Measurements from ENCODE around the gene PSMA3.
"Not testable (repeated sequence)": the region's sequence is repeated elsewhere in the genome, so short reads cannot be mapped to it uniquely, and the experiment has no call there.

PSMA3 gene

DNA sequence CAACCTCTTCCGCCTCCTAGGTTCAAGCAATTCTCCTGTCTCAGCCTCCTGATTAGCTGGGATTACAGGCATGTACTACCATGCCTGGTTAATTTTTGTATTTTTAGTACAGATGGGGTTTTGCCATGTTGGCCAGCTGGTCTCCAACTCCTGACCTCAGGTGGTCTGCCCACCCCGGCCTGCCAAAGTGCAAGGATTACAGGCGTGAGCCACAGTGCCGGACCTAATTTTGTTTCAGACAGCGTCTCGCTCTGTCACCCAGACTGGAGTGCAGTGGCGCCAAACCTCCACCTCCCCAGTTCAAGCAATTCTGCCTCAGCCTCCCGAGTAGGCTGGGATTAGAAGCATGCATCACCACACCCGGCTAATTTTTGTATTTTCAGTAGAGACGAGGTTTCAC is 17.4 kb downstream of the PSMA3 start:
- H3K4me3 ChIP-seq (ENCODE audit: low read length), result not testable (repeated sequence)

DNA sequence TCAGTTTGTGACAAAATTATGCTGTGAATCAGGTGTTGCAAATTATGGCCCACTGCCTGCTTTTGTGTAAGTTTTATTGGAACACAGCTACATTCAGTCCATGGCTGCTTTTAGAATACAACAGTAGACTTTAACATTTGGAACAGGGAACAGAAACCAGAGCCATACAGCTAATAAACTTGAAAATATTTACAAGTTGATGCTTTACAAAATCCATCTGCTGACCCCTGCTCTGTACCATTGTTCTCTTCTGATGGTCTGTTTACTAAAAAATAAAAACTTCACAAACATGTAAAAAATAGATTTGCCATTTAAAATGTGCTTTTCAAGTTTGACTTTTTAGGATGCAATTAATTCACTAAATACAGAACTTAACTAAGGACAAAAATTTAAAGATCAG is 20.8 kb downstream of the PSMA3 start:
- DNase-seq (ENCODE audit: low read depth, low spot score), result no peak

More for the DNA sequence above, 17.4 kb downstream of the PSMA3 start:
- DNase-seq (ENCODE audit: low read depth, low spot score), result not testable (repeated sequence)

DNA sequence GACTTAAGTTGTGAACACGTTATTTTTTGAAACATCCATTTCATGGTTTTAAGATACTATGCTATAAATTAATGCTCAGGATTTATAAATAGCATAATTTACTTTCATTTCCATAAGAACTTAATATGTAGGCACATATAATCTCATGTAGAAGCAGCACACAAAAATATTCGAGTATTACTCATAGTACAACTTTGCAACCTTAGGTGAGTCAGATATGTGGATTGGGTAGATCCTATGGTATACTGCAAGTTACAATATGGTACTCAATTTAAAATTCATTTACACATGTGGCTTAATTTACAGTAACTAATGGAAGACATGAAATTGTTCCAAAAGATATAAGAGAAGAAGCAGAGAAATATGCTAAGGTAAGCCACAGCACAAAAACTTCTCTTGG is 26.0 kb downstream of the PSMA3 start:
- no peak for DNase-seq (ENCODE audit: low read depth, low spot score)
- H3K4me3 ChIP-seq (ENCODE audit: low read length), result no peak overlapping the region

More for the DNA sequence above, 20.8 kb downstream of the PSMA3 start:
- no peak overlapping the region for H3K4me3 ChIP-seq (ENCODE audit: low read length)

DNA sequence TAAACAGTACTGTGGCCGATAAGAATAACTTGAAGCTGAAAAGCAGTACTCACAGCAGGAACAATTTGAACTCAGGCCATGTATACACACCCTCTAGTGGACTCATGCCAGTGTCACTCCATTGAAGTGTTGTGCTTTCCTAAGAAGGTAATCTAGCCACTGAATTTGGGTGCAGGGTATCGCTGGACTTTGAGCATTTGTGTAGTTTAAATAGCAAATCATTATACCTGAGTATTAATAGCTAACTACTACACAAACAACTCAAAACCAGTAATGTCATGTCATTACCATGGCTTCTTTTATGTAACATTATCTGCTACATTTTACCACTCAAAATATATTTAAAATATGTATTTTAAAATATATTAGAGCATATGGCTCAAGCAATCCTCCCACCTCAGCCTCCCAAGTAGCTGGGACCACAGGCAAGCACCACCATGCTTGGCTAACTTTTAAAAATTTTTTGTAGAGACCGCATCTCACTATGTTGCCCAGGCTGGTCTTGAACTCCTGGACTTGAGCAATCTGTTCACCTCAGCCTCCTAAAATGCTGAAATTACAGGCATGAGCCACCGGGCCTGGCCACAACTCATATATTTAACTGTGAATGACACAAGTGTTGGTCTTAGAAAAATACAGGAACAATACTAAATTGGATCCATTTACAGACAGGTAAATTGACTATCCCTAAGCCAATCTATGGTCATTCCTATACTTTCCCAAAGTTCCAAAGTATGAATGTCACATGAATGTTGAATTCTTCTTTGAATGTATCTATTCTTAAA is 28.1 kb downstream of the PSMA3 start:
- DNase-seq (ENCODE audit: low read depth, low spot score), result peak; percentile 24
- no peak overlapping the region for H3K4me3 ChIP-seq (ENCODE audit: low read length)

DNA sequence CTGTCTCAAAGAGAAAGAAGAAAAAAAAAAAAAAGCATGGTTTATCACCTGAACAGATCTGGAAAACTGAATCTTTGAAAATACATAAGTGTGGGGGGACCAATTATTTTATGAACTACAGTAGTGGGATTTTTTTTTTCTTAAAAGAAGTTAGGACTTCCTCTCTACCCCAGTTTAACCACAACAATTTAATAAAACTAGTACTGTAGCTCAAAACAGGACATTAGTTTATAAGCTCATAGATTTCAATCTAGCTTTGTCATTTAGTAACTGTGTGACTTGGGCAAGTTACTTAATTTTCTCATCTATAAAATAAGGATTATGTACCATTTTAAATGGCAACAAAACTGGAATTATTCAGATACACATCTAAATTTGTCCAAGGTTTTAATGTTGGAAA is 30.2 kb downstream of the PSMA3 start:
- DNase-seq (ENCODE audit: low read depth, low spot score), result peak; percentile 31
- H3K4me3 ChIP-seq (ENCODE audit: low read length), result peak overlapping the region; percentile 18

DNA sequence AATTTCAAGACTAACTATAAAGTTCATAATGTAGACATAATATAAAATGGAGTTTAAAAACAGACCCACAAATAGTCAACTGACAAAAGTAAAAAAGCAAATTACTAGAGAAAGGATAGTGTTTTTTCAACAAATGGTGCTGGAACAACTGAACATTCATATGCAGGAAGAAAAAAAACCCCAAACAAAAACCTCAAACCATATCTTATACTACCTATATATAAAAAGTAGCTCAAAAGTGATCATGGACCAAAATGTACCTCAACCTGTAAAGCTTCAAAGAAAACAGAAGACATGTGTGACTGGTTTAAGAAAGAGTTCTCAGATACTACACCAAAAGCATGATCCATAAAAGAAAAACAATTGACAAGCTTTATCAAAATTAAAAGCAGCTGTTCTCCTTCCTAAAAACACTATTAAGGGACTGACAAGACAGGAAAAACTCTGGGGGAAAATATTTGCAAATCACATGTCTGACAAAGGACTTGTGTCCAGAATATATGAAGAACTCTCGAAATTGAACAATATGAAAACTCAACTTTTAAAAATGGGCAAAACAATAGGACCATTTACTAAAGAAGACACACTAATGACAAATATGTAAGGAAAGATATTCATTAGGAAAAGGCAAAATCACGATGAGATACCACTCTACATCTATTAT is 31.0 kb downstream of the PSMA3 start:
- DNase-seq (ENCODE audit: low read depth, low spot score), result peak; percentile 69
- H3K4me3 ChIP-seq (ENCODE audit: low read length), result peak overlapping the region; percentile 18

DNA sequence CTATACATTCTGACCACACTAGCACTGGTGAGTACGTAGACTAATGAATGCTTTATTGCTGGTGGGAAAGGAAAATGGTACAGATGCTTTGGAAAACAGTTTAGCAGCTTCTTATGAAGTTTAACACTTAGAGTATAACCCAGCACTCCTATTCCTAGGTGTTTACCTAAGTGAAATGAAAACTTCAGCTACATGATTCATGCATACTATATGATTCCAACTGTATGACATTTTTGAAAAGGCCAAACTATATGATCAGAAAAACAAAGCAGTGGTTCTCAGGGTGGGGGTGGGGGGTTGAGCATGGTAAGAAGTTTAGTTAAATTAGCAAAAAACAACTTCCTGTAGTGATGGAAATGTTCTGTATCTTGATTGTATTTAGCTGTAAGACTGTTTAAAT is 31.6 kb downstream of the PSMA3 start:
- H3K4me3 ChIP-seq (ENCODE audit: low read length), result no peak overlapping the region
- DNase-seq (ENCODE audit: low read depth, low spot score), result no peak

DNA sequence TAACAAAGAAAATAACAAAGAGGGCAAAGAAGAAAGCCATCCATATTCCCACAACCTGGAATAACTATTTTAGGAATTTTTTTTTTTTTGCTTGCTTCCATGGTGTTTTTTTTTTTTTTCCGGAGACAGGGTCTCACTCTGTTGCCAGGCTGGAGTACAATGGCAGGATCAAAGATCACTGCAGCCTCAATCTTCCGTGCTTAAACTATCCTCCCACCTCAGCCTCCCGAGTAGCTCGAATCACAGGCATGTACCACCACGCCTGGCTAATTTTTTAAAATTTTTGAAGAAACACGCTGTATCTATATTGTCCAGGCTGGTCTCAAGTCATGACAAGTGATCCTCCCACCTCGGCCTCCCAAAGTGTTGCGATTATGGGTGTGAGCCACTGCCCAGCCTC is 33.5 kb downstream of the PSMA3 start:
- DNase-seq (ENCODE audit: low read depth, low spot score), result no peak
- H3K4me3 ChIP-seq (ENCODE audit: low read length), result no peak overlapping the region

DNA sequence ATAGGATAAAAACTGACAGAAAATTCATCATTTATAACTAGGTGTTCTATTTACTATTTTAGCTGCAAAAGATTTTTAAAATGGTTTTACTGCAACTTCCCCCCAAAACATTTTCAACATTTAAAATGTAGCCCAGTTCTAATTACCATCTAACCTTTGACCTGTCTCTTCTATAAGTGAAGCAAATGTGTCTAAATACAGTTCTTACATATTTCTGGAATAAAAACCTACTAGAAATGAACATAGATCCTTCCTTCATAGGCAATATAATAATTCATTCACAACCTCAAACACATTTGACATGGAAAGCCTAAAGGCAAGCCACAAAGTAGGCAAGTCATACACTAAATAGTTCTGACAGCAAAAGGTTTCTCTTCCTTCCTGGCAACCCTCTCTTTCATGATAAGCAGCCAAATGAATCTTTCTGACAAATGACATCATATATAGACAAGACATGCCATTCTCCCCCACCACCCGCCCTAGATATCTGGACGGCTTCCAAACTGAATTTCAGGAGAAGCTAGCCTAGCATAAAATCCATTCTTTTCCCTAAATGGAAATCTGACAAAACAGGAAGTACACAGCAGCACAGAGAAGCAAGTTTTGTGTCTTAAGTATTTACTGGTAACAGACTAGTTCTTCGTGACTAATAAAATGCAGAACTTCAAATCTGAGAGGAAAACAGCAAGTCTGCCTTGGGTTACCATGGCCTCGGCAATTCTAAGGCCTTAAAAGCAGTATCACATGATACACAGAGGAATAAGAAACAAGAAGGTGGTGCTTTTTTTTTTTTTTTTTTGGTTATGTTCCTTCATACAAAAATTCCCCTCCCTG is 36.5 kb downstream of the PSMA3 start:
- DNase-seq (ENCODE audit: low read depth, low spot score), result peak; percentile 56

DNA sequence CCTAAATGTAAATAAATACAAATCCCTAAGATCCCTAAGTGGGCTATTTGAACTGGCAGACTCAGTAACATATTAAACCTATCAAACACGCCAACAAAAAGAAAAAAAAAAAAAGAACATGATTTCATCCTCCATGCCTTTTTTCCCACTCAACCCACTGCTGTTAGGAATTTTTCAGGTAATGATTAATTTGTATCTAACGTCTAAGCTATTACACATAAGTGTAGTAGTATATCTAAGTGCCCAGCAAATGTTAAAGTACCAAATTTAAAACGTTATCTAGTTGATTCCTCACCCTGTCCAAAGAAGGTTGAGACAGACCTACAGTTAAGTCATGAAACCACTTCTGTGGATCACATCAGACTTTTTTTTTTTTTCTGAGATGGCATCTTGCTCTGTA is 37.3 kb downstream of the PSMA3 start:
- H3K4me3 ChIP-seq (ENCODE audit: low read length), result no peak overlapping the region
- peak; percentile 22 for DNase-seq (ENCODE audit: low read depth, low spot score)

More for the DNA sequence above, 36.5 kb downstream of the PSMA3 start:
- no peak overlapping the region for H3K4me3 ChIP-seq (ENCODE audit: low read length)

DNA sequence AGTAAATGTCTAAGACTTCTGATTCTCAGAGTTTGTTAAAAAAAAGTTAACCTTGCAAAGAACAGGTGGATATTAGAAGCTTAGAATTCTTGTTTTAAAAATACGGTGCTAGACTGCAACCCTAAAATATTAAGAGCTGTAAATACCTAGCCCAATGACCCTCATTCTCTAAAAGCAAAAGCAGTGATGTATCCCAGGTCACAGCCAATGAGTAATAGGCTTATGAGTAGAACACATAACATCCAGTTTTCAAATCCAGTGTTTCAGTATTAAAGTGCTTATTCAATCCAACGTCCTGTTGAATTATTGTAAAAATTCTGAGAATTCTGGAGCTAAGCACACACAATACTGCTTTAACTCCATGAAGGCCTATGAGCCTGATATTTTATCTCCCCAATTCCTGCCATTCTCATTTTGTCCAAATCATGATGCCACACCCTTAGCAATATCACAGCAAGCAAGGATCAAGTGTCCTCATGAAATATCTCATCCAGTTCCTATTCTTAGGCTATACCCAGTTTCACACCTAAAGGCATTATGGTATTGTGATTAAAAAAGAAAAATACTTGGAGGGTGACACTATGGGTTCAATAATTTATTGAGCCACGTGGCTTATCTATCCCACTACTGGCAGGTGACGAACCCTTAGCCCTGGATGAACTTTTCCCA is 38.4 kb downstream of the PSMA3 start:
- no peak for DNase-seq (ENCODE audit: low read depth, low spot score)
- H3K4me3 ChIP-seq (ENCODE audit: low read length), result no peak overlapping the region

DNA sequence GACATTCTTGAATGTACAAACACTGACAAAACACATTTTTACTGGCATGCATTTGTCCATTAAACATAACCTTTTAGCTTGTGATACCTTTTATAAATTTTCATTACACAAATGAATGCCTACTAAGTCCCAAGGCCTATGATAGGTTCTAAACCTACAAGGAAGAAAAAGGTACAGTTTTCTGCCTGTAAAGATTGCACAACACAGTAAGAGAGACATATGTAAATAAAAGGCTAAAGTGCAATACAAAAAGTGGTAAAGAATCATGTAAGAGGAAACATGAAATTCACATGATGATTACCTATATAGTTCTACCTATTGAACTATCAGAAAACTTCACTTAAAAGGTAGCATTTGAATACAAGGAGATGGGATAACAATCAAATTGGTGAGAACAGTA is 39.1 kb downstream of the PSMA3 start:
- no peak for DNase-seq (ENCODE audit: low read depth, low spot score)

DNA sequence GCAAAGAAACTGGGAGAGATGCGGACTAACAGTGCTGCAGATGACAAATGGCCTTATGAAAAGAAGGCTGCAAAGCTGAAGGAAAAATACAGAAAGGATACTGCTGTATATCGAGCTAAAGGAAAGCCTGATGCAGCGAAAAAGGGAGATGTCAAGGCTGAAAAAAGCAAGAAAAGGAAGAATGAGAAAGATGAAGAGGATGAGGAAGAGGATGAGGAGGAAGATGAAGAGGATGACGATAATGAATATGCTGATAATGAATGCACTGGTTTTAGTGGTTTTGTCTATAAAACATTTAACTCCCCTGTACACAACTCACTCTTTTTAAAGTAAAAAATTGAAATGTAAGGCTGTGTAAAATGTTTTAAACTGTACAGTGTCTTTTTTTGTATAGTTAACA is 40.5 kb downstream of the PSMA3 start:
- no peak overlapping the region for H3K4me3 ChIP-seq (ENCODE audit: low read length)
- DNase-seq (ENCODE audit: low read depth, low spot score), result no peak

More for the DNA sequence above, 39.1 kb downstream of the PSMA3 start:
- no peak overlapping the region for H3K4me3 ChIP-seq (ENCODE audit: low read length)

DNA sequence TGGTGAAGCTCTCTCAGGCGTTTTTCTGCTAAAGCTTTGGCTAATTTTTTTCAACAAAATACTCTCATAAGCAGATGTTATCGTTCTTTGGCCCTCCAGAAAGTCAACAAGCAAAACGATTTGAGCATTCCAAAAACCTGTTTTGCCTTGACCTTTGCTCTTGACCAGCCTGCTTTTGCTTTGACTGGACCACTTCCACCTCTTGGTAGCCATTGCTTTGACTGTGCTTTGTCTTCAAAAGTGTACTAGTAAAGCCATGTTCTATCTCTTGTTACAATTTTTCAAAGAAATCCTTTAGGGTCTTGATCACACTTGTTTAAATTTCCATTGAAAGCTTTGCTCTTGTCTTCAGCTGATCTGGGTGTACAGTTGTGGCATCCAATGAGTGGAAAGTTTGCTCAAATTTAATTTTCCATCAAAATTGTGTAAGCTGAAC is 43.0 kb downstream of the PSMA3 start:
- no peak for DNase-seq (ENCODE audit: low read depth, low spot score)
- no peak overlapping the region for H3K4me3 ChIP-seq (ENCODE audit: low read length)

DNA sequence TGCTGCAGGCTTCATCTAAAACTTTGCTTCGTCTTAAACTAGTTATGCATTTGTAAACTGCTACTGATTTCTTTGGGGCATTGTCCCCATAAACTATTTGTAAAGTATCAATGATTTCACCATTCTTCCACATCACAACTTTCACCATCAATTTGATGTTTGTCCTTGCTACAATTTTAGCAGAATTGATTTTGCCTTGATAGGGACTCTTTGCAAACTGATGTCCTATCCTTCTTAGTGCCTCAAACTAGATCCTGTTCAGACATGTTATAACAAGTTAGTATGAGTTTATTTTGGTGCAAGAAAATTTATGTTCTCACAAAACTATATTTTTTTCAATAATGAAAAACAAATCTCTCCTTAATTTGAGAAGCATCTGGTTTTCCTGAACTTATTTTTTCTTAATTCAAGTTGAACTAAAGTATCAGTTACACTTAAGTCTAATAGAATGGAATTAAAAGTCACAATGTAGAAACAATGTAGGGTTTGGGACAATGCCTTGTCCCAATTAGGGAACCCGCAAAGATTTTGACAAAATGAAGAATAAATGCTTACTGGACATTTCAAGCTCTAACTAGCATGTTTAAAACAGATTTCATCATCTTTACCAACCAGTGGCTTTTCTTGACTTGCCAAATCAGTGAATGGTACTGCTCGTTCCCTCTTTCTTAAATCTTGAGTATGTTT is 43.6 kb downstream of the PSMA3 start:
- H3K4me3 ChIP-seq (ENCODE audit: low read length), result no peak overlapping the region
- no peak for DNase-seq (ENCODE audit: low read depth, low spot score)

DNA sequence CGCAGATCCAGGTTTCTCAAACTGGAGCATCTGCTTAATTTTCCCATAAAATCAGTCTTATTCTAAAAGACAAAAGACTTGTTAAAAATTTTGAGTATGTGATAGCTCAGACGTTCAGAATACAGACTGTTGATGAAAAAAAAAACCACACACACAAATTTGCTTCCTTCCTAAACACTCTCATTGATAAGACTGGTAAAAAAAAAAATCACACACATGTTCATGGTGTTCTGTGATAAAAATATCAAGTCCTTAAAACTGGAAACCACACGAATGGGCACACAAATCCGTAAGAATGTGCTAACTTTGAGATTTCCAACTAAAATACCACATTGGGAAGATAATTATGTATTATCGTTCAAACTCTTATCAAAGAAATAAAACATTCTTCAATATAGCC is 47.0 kb downstream of the PSMA3 start:
- no peak overlapping the region for H3K4me3 ChIP-seq (ENCODE audit: low read length)
- no peak for DNase-seq (ENCODE audit: low read depth, low spot score)

DNA sequence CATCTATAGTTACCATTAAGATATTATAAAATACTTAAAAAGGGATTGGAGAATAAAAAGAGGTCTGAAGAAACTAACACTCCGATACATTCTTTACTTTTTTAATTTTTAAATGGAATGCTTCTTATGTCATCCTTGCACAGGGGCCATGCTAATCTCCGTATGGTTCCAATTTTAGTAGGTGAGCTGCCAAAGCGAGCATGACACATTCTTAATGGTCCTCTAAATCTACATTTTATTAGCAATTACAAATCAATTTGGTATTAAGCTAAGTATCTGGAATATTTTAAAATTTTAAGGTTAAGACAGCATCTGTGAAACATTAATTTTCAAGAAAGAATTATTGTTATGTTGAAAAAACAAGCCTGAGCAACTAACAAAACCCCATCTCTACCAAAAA is 47.5 kb downstream of the PSMA3 start:
- DNase-seq (ENCODE audit: low read depth, low spot score), result no peak

DNA sequence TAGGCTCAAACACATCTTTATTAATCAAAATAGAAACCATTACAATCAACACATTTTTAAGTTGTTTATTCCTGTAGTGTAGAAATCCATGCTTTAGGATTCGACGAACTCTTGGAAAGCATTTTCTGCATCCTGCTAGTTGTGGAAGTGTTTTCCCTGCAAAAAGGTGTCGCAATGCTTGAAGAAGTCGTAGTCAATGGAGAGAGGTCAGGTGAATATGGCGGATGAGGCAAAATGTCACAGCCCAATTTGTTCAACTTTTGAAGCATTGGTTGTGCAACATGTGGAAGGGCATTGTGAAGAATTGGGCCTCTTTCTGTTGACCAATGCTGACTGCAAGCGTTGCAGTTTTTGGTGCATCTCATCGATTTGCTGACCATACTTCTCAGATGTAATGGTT is 49.6 kb downstream of the PSMA3 start:
- H3K4me3 ChIP-seq (ENCODE audit: low read length), result no peak overlapping the region
- no peak for DNase-seq (ENCODE audit: low read depth, low spot score)

More for the DNA sequence above, 47.5 kb downstream of the PSMA3 start:
- H3K4me3 ChIP-seq (ENCODE audit: low read length), result no peak overlapping the region

DNA sequence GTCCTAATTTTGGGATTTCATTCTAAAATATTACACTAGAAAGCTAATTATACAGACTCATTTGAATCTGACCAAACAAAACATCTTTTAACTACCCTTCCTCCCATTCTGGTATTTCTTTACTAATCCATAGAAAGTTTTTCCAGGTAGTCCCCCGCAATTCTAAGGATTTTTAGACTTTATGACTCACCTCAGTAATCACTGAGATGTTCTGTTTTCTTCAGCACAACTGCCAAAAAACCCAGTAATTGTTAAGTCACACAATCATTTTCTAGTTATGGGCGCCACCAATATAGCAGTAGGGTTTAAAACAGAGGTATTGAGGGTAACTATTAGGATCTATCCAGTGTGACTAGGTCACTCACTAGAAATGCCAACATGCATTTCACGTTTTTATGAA is 52.1 kb downstream of the PSMA3 start:
- peak overlapping the region; percentile 99 for H3K4me3 ChIP-seq (ENCODE audit: low read length)
- no peak for DNase-seq (ENCODE audit: low read depth, low spot score)
